ENCODE measurements around the gene LARGE1.

LARGE1 gene

DNA sequence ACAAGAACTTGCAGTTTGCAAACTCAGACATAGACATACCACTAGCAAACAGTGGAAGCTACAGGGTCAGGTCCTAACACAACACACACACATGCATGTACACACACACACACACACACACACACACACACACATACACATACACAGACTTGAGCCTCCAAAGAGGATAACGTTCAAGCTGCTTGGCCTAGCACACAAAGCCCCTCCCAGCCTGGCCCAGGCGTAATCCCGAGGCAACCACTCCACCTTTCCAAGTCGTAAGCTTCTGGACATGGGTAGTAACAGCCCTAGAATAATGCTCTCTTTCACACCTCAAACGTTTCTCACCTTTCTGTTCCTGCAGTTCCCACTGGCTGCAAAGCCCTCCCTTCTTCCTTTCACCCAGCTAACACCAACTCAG lies 88.6 kb downstream of the LARGE1 start:
- no peak overlapping the region for H3K4me3 ChIP-seq (ENCODE audit: low read depth, low read length)
- in situ Hi-C loops (cut with HindIII; ENCODE audit: low sequenced_read_pairs), result no loop called here
- no peak for DNase-seq (ENCODE audit: low read depth, low spot score)
- TF ChIP-seq CTCF (IDR thresholded peaks at IDR 0.05; ENCODE audit: low read depth, low read length), result no peak

DNA sequence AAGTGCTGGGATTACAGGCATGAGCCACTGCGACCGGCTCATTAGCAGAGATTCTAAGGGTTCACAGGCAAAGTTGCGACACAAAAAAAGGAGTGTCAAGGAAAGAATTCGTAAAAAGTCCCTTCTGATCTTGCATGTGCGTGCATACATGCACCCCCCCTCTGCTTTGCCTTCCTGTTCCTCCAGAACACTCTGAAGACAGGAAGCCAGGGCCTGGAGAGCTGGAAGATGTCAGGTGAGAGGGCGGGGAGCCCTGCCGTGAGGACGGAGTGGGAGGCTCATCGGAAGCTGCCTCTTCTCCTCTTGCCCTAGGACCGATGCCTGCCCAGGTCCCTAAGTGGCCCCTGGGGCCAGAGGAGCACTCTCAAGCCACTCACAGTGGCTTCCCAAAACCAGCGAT lies 89.1 kb downstream of the LARGE1 start:
- no peak overlapping the region for H3K4me3 ChIP-seq (ENCODE audit: low read depth, low read length)
- DNase-seq (ENCODE audit: low read depth, low spot score), result no peak
- no peak for TF ChIP-seq CTCF (IDR thresholded peaks at IDR 0.05; ENCODE audit: low read depth, low read length)
- in situ Hi-C loops (cut with HindIII; ENCODE audit: low sequenced_read_pairs), result no loop called here

DNA sequence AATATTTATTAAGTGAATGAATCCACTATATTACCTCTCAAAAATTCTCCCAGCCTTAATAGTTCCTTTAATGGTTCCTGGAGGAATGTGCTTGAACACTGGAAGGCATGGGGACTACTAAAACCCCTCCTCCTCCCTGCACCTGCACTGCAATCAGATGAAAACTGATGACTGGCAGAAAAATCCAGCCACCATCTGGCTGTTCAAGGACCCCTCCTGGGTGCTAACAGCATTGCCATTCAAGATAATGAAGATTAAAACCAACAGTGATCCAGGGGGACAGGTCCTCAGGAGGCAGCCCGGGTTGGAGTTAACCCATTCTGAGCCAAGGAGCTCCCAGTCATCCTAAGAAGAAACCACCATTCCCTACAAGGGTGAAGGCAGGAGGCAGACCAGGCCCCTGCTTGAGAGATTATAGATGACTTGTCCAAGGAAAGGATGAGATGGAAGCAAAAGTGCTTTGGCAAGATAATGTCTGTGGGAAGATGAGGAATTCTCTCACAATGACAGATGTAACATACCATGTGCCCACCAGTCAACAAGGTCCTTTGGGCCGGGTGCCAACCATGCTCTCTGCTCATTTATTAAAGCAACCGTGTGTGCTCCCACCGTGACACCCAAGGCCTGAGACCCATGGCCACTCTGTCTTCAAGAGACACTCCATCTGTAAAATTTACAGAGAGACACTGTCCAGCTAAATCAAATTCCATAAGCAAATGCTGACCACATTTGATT lies 90.6 kb downstream of the LARGE1 start:
- no peak overlapping the region for H3K4me3 ChIP-seq (ENCODE audit: low read depth, low read length)
- in situ Hi-C loops (cut with HindIII; ENCODE audit: low sequenced_read_pairs), result no loop called here
- TF ChIP-seq CTCF (IDR thresholded peaks at IDR 0.05; ENCODE audit: low read depth, low read length), result no peak
- no peak for DNase-seq (ENCODE audit: low read depth, low spot score)

DNA sequence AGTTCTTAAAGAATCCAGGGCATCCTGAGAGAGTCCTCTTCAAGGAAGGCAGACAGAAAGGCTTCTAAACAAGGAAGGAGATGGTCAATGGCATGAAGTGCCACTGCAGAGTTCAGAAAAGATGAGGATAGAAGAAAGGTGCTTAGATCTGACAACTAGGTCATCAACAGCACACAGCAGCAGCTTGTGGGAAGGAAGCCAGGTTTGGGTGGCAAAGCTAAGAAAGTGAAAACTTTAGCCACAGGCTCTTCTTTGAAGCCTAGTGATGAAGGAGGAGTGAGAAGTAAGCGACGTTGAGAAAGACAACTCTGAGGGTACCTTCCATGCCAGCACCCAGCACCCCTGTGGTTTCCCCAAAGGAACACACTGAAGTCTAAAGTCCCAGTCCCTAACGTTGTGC lies 92.0 kb downstream of the LARGE1 start:
- no peak for DNase-seq (ENCODE audit: low read depth, low spot score)
- in situ Hi-C loops (cut with HindIII; ENCODE audit: low sequenced_read_pairs), result no loop called here
- H3K4me3 ChIP-seq (ENCODE audit: low read depth, low read length), result no peak overlapping the region
- TF ChIP-seq CTCF (IDR thresholded peaks at IDR 0.05; ENCODE audit: low read depth, low read length), result no peak

DNA sequence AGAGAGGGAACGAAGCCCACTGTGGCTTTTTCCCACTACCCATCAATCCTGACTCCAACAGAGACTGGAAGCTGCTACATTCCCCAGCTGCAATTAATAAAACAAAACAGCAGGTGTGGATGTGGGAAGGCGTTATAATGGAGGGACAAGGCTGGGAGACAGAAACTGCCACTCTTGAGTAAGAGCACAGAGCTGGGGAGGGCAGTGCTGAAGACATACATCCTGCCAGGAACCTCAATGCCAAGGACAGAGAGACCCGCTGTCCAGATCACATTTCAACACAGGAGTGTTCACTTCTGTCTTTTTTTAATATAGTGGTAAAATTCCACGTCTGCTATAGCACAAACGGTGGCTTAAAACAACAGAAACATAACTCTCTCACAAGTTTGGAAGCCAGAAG lies 94.5 kb downstream of the LARGE1 start:
- in situ Hi-C loops (cut with HindIII; ENCODE audit: low sequenced_read_pairs), result no loop called here
- no peak for TF ChIP-seq CTCF (IDR thresholded peaks at IDR 0.05; ENCODE audit: low read depth, low read length)

DNA sequence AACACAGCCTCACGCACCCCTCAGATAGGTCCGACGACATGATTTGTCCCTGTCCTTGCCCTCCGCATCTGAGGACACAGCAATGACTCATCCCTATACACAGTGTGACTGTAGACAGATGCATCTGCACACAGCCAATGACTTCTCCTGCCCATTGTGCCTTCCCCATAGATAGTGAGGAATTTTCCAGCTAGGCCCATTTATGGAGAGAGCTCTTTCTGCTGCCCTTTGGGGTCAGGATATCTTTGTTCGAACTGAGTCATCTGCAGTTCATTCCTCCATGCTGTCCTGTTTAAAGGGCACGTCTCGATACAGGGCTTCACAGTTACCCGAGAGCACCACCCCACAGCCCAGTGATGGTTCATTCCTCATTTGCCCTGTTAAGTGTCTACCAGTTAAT lies 96.7 kb downstream of the LARGE1 start:
- in situ Hi-C loops (cut with HindIII; ENCODE audit: low sequenced_read_pairs), result no loop called here
- DNase-seq (ENCODE audit: low read depth, low spot score), result peak; percentile 3
- TF ChIP-seq CTCF (IDR thresholded peaks at IDR 0.05; ENCODE audit: low read depth, low read length), result no peak
- no peak overlapping the region for H3K4me3 ChIP-seq (ENCODE audit: low read depth, low read length)

More for the DNA sequence above, 94.5 kb downstream of the LARGE1 start:
- no peak for DNase-seq (ENCODE audit: low read depth, low spot score)
- no peak overlapping the region for H3K4me3 ChIP-seq (ENCODE audit: low read depth, low read length)

Data from astrocyte of the spinal cord (primary cell).